ENCODE data around the gene LZTS2.

GRCh38 chr10:101044117-101044516, 44.5 kb downstream of the LZTS2 start:
- TF ChIP-seq CTCF (IDR thresholded peaks at IDR 0.05) (no peak), POLR2A (IDR thresholded peaks at IDR 0.05) (no peak), EP300 (IDR thresholded peaks at IDR 0.05) (no peak)
